Keratinocyte (primary cell): ENCODE results near the gene NATD1. TPM values are rescaled to one million over a fixed set of nuclear protein-coding genes. Genes with fewer than 3 reads are reported as not detected.

ENCODE experiments used
- DNase-seq: peaks from one replicate; pipeline ENCODE4 v3.0.0-alpha.2; 2011; ENCODE audit warnings: low read depth, missing footprints, low spot score
- FAIRE-seq: peaks from 2 replicates; lab custom pipeline; 2011; peaks lifted over from hg19 to GRCh38; lab: Jason Lieb, UNC
- H2AFZ ChIP-seq: 2 replicates; pipeline ENCODE4 v1.6.0; 2012; ENCODE audit warnings: low read length, control low read depth, inconsistent platforms; ENCODE audit not compliant: control insufficient read depth
- H3K27ac ChIP-seq: 2 replicates; pipeline ENCODE4 v1.5.1; 2011; ENCODE audit warnings: low read length; ENCODE audit not compliant: control insufficient read depth, insufficient read depth
- H3K27me3 ChIP-seq: 3 replicates; pipeline ENCODE4 v1.6.0; 2011; ENCODE audit warnings: low read length; ENCODE audit not compliant: control insufficient read depth, insufficient read depth; ENCODE audit errors: extremely low read depth
- H3K36me3 ChIP-seq, 2 experiments: 2 replicates in 1 of 2; 3 replicates in 1 of 2; pipeline ENCODE4 v1.5.1; 2011; ENCODE audit warnings: low read length in 2 of 2, mild to moderate bottlenecking in 1 of 2; ENCODE audit not compliant: control insufficient read depth in 2 of 2, insufficient read depth in 2 of 2; ENCODE audit errors: extremely low read depth in 1 of 2
- H3K4me1 ChIP-seq: 3 replicates; pipeline ENCODE4 v1.5.1; 2011; ENCODE audit warnings: low read length; ENCODE audit not compliant: control insufficient read depth, insufficient read depth; ENCODE audit errors: extremely low read depth
- H3K4me2 ChIP-seq: 3 replicates; pipeline ENCODE4 v1.6.0; 2011; ENCODE audit warnings: low read depth, low read length; ENCODE audit not compliant: control insufficient read depth, insufficient read depth; ENCODE audit errors: extremely low read depth
- H3K4me3 ChIP-seq, 3 experiments: fragments of 200-600 bp in 1 of 3; sonication (generic) in 1 of 3; 2 replicates in 2 of 3; 3 replicates in 1 of 3; pipeline ENCODE4 v1.5.1; 2011 to 2016; ENCODE audit warnings: low read length in 3 of 3, mild to moderate bottlenecking in 3 of 3, control low read depth in 2 of 3, inconsistent platforms in 1 of 3, low read depth in 1 of 3, mixed read lengths in 1 of 3, mixed run types in 1 of 3, moderate library complexity in 1 of 3; ENCODE audit not compliant: control insufficient read depth in 2 of 3, insufficient read depth in 2 of 3; ENCODE audit errors: extremely low read depth in 1 of 3
- H3K79me2 ChIP-seq: 2 replicates; pipeline ENCODE4 v1.6.0; 2012; ENCODE audit warnings: low read length; ENCODE audit not compliant: control insufficient read depth, insufficient read depth
- H3K9ac ChIP-seq: 3 replicates; pipeline ENCODE4 v1.6.0; 2011; ENCODE audit warnings: low read length; ENCODE audit not compliant: control insufficient read depth, insufficient read depth; ENCODE audit errors: extremely low read depth
- H3K9me1 ChIP-seq: 3 replicates; pipeline ENCODE4 v1.6.0; 2011; ENCODE audit warnings: low read length; ENCODE audit not compliant: control insufficient read depth, insufficient read depth; ENCODE audit errors: extremely low read depth
- H3K9me3 ChIP-seq: 2 replicates; pipeline ENCODE4 v1.5.1; 2012; ENCODE audit warnings: low read depth, low read length; ENCODE audit not compliant: control insufficient read depth
- H4K20me1 ChIP-seq: 3 replicates; pipeline ENCODE4 v1.6.0; 2011; ENCODE audit warnings: low read length; ENCODE audit not compliant: control insufficient read depth, insufficient read depth; ENCODE audit errors: extremely low read depth
- EZH2 ChIP-seq: IDR thresholded peaks from one replicate; pipeline ENCODE4 v1.6.1; 2012; ENCODE audit warnings: inconsistent platforms, mild to moderate bottlenecking, low read length, moderate library complexity
- dilution Hi-C: fragments of 300-500 bp; cut with MboI; formaldehyde crosslinking; loops from one replicate; pipeline ENCODE4 v1.7.0; 2020; ENCODE audit warnings: low sequenced_read_pairs; ENCODE audit not compliant: extremely low pct_ligation_motif_present
- polyA plus RNA-seq, 5 experiments: library from polyadenylated mRNA; depleted of rRNA in 3 of 5; stranded (reverse) in 3 of 5; stranded (forward) in 1 of 5; unstranded in 1 of 5; fragments of >200 nt; gene quantifications; 1 replicate in 1 of 5; 2 replicates in 3 of 5; 3 replicates in 1 of 5; pipeline versions ENCODE4 v1.2.1 to v1.2.3, GENCODE V29; 2011 to 2012; ENCODE audit warnings: missing spikeins in 2 of 5, low read depth in 1 of 5, low replicate concordance in 1 of 5
- TF ChIP-seq, protein P1 (sequence below), 3 experiments: IDR thresholded peaks in 1 of 3; conservative IDR thresholded peaks in 1 of 3; optimal IDR thresholded peaks in 1 of 3; 2 replicates in 2 of 3; 3 replicates in 1 of 3; pipeline versions ENCODE3 to v1.5.1; 2011; ENCODE audit warnings: low read length in 3 of 3, mild to moderate bottlenecking in 3 of 3, moderate library complexity in 2 of 3, control low read depth in 1 of 3, inconsistent platforms in 1 of 3; ENCODE audit not compliant: insufficient read depth in 2 of 3; ENCODE audit errors: extremely low read depth in 1 of 3

Gene NATD1
- polyA plus RNA-seq, 1 donor (not counting 4 experiments of a cell fraction or from before 2014, with no cell fraction given) = 1.5 TPM

DNA sequence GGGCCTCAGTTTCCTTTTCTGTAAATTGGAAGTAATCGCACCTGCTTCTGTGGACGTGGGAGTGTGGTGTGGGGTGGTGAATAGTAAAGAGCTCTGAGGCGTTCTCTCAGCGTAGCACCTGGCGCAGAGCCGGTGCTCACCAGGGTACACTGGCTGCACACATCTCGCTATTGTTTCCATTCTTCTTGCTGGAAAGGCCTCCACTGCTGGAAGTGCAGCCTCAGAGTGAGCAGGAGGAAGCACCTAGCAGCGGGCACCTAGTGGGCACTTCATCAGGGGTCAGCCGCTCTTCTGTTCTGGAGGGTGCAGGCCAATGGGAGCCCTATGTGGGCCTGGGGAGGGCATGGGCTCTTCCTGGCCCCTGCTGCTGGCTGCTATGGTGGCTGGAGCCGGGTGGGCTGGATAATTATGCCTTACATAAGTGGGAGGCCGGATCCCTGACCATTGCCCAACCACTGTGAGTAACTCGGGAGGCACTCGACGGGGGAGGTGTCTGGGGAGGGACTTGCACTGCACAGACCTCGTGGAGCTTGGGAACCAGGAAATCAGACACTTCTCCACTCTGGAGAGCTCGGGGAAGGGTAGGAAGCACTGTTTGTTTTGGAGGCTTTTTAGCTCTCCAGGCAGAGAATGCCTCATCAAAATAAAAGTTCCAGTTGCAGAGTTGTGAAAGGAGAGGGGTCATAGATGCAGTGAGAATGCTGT lies 33.0 kb upstream of the NATD1 start:
- H3K36me3 ChIP-seq = peaks cover 0 to 1% of the 10 kb centered on the region in 2 experiments
- no peak overlapping the region for H2AFZ ChIP-seq
- DNase-seq (no peak), FAIRE-seq (peak; percentile 86)
- peak overlapping the region; percentile 83 for H3K9ac ChIP-seq
- peak overlapping the region; percentile 79 for H3K27ac ChIP-seq
- no peak for TF ChIP-seq EZH2
- TF ChIP-seq, protein P1, sequence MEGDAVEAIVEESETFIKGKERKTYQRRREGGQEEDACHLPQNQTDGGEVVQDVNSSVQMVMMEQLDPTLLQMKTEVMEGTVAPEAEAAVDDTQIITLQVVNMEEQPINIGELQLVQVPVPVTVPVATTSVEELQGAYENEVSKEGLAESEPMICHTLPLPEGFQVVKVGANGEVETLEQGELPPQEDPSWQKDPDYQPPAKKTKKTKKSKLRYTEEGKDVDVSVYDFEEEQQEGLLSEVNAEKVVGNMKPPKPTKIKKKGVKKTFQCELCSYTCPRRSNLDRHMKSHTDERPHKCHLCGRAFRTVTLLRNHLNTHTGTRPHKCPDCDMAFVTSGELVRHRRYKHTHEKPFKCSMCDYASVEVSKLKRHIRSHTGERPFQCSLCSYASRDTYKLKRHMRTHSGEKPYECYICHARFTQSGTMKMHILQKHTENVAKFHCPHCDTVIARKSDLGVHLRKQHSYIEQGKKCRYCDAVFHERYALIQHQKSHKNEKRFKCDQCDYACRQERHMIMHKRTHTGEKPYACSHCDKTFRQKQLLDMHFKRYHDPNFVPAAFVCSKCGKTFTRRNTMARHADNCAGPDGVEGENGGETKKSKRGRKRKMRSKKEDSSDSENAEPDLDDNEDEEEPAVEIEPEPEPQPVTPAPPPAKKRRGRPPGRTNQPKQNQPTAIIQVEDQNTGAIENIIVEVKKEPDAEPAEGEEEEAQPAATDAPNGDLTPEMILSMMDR (optimal IDR thresholded peaks at IDR 0.05 in 1 of 3, IDR thresholded peaks at IDR 0.05 in 1 of 3, conservative IDR thresholded peaks at IDR 0.05 in 1 of 3; ENCODE audit: extremely low read depth in 1 of 3, insufficient read depth in 2 of 3, low read length in 3 of 3) = peak in 1 of 3 experiments; percentile 10
- H4K20me1 ChIP-seq = peaks cover 12% of the 10 kb centered on the region
- H3K9me1 ChIP-seq = peaks cover 7% of the 10 kb centered on the region
- H3K9me3 ChIP-seq = no peaks in the 10 kb centered on the region
- no peaks in the 10 kb centered on the region for H3K27me3 ChIP-seq
- peak overlapping the region; percentile 77 to 86 (median 78) for H3K4me3 ChIP-seq
- dilution Hi-C loops = no loop called here
- peaks cover 57% of the 10 kb centered on the region for H3K4me1 ChIP-seq
- peaks cover 61% of the 10 kb centered on the region for H3K79me2 ChIP-seq
- H3K4me2 ChIP-seq = peak overlapping the region; percentile 93

DNA sequence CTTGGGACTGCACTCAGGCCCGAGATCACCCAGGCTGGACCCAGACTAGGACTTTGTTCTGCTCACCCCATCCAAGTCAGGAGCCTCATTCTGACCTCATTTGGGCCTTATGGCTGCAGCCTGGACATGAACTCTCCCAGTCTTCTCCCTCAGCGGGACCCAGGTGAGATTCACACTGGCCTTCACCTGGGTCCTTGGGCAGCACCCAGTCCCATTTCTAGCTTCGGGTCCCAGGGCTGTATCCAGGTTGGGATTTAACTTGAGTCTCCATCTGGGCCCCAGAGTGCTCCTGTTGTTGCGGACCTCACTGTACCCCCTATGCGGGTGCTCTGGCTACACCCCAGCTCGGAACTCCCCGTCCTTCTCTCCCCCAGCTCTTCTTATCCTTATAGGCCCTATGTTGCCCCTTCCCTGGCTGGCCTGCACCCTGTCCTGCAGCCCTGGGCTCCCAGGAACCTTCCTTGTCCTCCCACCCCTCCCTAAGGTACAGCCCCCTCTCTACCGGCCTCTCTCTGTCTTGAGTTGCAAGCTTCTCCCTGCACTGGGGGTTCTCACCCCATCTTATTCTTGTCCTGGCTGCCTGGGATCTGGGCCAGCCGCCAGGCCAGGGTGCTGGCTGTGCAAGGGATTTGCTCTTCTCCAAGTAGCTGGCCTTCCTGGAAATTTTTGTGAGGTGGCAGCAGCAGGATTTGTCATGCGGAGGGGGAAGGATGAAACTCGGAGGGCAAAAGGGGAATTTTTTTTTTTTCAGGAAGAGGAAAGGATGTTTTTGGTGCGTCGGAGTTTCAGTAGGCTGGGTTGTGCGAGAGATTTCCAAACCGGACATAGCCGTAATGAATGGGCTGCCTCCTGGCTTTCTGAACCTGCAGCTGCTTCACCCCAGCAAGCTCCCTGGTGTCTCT lies 32.2 kb upstream of the NATD1 start:
- peaks cover 57% of the 10 kb centered on the region for H3K4me1 ChIP-seq
- no peak for FAIRE-seq

More for the DNA sequence above, 32.2 kb upstream of the NATD1 start:
- peak overlapping the region; percentile 83 for H3K9ac ChIP-seq
- H2AFZ ChIP-seq = no peak overlapping the region
- H3K27me3 ChIP-seq = no peaks in the 10 kb centered on the region
- H3K9me3 ChIP-seq = no peaks in the 10 kb centered on the region
- H3K9me1 ChIP-seq = peaks cover 6% of the 10 kb centered on the region
- peak overlapping the region; percentile 93 for H3K4me2 ChIP-seq
- peaks cover 12% of the 10 kb centered on the region for H4K20me1 ChIP-seq
- DNase-seq = no peak
- TF ChIP-seq, protein P1 (optimal IDR thresholded peaks at IDR 0.05 in 1 of 3, IDR thresholded peaks at IDR 0.05 in 1 of 3, conservative IDR thresholded peaks at IDR 0.05 in 1 of 3; ENCODE audit: extremely low read depth in 1 of 3, insufficient read depth in 2 of 3, low read length in 3 of 3) = no peak
- no peak for TF ChIP-seq EZH2
- no peaks in the 10 kb centered on the region for H3K36me3 ChIP-seq
- H3K4me3 ChIP-seq = peak overlapping the region; percentile 77 to 86 (median 78)
- dilution Hi-C loops = no loop called here
- H3K27ac ChIP-seq = peak overlapping the region; percentile 79
- peaks cover 54% of the 10 kb centered on the region for H3K79me2 ChIP-seq
